SW480 (cell line): Measurements from ENCODE around the gene GHR.

ENCODE experiments used
- DNase-seq: peaks from one replicate; pipeline ENCODE4 v3.0.0-alpha.2; 2016; ENCODE audit warnings: low spot score

Gene GHR

GRCh38 chr5:42516282-42517042 lies 93.2 kb downstream of the GHR start:
- no peak for DNase-seq

GRCh38 chr5:42517164-42517563 lies 93.9 kb downstream of the GHR start:
- no peak for DNase-seq

- DNase-seq, result no peak
These were observed 95.5 kb downstream of the GHR start for GRCh38 chr5:42518595-42519221.

- DNase-seq, result no peak
These were observed 97.0 kb downstream of the GHR start for GRCh38 chr5:42520203-42520602.

- DNase-seq, result no peak
These were observed 97.7 kb downstream of the GHR start for GRCh38 chr5:42520957-42521356.

GRCh38 chr5:42521406-42521805 lies 98.2 kb downstream of the GHR start:
- no peak for DNase-seq

GRCh38 chr5:42522783-42523182 lies 99.5 kb downstream of the GHR start:
- DNase-seq, result no peak

- DNase-seq, result no peak
These were observed 102.9 kb downstream of the GHR start for GRCh38 chr5:42526179-42526578.

GRCh38 chr5:42531611-42532010 lies 108.4 kb downstream of the GHR start:
- no peak for DNase-seq

GRCh38 chr5:42542106-42542505 lies 118.9 kb downstream of the GHR start:
- DNase-seq, result no peak

GRCh38 chr5:42543774-42544173 lies 120.5 kb downstream of the GHR start:
- no peak for DNase-seq

GRCh38 chr5:42545038-42545437 lies 121.8 kb downstream of the GHR start:
- DNase-seq, result no peak

GRCh38 chr5:42547141-42547540 lies 123.9 kb downstream of the GHR start:
- DNase-seq, result no peak

GRCh38 chr5:42547894-42548293 lies 124.7 kb downstream of the GHR start:
- DNase-seq, result no peak

- DNase-seq, result no peak
These were observed 129.4 kb downstream of the GHR start for GRCh38 chr5:42552597-42552996.

- DNase-seq, result no peak
These were observed 130.2 kb downstream of the GHR start for GRCh38 chr5:42553461-42553860.

- no peak for DNase-seq
These were observed 131.8 kb downstream of the GHR start for GRCh38 chr5:42555010-42555409.

- no peak for DNase-seq
These were observed 132.6 kb downstream of the GHR start for GRCh38 chr5:42555797-42556196.

- DNase-seq, result no peak
These were observed 134.4 kb downstream of the GHR start for GRCh38 chr5:42557689-42558088.

- DNase-seq, result no peak
These were observed 138.4 kb downstream of the GHR start for GRCh38 chr5:42561656-42562055.

GRCh38 chr5:42564689-42565356 lies 141.6 kb downstream of the GHR start:
- DNase-seq, result no peak

- no peak for DNase-seq
These were observed 143.5 kb downstream of the GHR start for GRCh38 chr5:42566652-42567295.

- DNase-seq, result no peak
These were observed 146.1 kb downstream of the GHR start for GRCh38 chr5:42569325-42569724.
